H7 (cell line): Measurements from ENCODE around the gene LRRN1. TPM values are rescaled to one million over a fixed set of nuclear protein-coding genes. Genes with fewer than 3 reads are reported as not detected.
"Not testable (repeated sequence)": the region's sequence is repeated elsewhere in the genome, so short reads cannot be mapped to it uniquely, and the experiment has no call there.

Experiments used
- DNase-seq: peaks from one replicate; pipeline ENCODE4 v3.0.0; 2012
- H3K27me3 ChIP-seq: 2 replicates; pipeline ENCODE4 v1.6.0; 2011; ENCODE audit warnings: mild to moderate bottlenecking, low read length; ENCODE audit not compliant: control insufficient read depth, insufficient read depth
- H3K36me3 ChIP-seq: replicated peaks from 2 replicates; pipeline ENCODE4 v1.5.1; 2011; ENCODE audit warnings: low read length; ENCODE audit not compliant: control insufficient read depth, insufficient read depth
- H3K4me3 ChIP-seq: 2 replicates; pipeline ENCODE4 v1.5.1; 2011; ENCODE audit warnings: low read depth, mild to moderate bottlenecking, control low read depth, low read length, moderate library complexity; ENCODE audit not compliant: insufficient read depth
- total RNA-seq: library from RNA; depleted of rRNA; stranded (reverse); fragments of >200 nt; shearing (Covaris generic); gene quantifications from 2 replicates; pipeline ENCODE4 v1.2.3, GENCODE V29; 2014

Gene LRRN1
- total RNA-seq, 1 experiment from 2014 or later: 22.6 TPM

DNA sequence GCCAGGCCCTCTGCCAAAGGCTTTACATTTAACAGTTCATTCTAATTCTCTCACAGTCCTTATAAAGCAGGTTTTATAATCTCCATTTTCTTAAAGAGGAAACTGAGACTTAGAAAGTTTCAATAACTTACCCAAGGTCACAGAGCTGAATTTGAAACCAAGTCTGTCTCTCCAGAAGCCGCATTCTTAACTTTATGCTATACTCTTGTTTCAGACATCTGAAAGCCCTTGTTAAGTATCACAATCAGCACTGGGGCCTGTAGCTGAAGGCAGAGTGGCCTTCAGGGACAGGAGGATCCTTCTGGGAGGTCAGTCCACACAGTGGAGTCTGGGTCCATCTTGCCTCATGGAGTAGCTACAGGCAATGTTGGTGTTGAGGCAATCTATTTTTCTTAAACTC is 27.9 kb downstream of the LRRN1 start:
- no peaks in the 10 kb centered on the region for H3K27me3 ChIP-seq
- peaks cover 6% of the 10 kb centered on the region for H3K36me3 ChIP-seq
- H3K4me3 ChIP-seq: no peak overlapping the region
- DNase-seq: no peak

DNA sequence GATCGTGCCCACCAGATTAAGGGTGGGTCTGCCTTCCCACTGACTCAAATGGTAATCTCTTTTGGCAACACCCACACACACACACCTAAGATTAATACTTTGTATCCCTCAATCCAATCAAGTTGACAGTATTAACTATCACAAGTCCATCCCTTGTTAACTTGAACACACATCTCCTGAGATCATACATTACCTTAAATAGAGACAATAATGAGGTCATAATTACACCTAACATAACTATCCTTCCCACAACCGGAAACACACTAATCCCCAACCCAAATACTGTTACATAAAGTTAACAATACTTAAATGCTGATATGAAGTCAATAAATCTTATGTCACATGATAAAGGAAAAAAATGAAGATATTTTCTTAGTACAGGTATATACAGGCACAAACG is 29.2 kb downstream of the LRRN1 start:
- H3K36me3 ChIP-seq, H3K4me3 ChIP-seq, DNase-seq, H3K27me3 ChIP-seq: not testable (repeated sequence)

DNA sequence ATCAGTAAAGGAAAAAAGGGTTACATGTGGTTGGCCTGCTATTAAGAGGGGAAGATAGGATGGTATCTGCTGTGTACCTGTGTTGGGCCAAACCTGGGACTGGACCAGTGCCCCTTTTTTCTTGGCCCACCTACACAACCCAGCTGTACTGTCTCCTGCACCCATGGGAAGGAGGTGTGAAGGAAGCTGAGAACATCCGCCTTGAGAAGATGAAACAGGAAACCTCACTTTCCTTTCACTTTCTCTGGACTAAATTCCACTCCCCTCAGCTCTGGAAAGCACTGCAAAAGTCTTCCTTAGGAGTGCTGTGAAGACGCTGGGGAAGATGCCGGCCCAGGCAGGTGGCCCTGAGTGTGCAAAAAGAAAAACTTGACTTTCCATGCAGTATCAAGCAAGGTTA is 37.6 kb downstream of the LRRN1 start:
- no peak for DNase-seq
- Histone ChIP-seq H3K4me3 (no peak overlapping the region), H3K36me3 (peaks cover 2% of the 10 kb centered on the region), H3K27me3 (no peaks in the 10 kb centered on the region)

DNA sequence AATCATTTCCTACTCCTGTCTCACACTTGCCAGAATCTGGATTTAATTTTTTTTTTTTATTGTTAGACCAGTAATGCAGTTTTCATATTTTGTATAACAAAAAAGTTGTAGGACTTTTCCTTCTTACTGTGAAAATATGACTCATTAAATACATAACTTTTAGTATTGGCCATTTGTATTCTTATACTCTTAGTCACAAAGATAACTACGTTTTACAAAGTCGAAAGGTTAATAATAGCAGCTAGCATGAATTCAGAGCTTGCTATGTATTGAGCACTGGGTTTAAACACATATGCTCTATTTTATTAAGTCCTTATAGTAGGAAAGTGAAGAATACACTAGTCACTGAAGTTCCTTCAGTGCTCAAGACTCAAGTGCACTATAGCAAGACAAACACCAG is 43.1 kb downstream of the LRRN1 start:
- Histone ChIP-seq H3K36me3 (peaks cover 16% of the 10 kb centered on the region), H3K27me3 (no peaks in the 10 kb centered on the region), H3K4me3 (no peak overlapping the region)
- DNase-seq: no peak

DNA sequence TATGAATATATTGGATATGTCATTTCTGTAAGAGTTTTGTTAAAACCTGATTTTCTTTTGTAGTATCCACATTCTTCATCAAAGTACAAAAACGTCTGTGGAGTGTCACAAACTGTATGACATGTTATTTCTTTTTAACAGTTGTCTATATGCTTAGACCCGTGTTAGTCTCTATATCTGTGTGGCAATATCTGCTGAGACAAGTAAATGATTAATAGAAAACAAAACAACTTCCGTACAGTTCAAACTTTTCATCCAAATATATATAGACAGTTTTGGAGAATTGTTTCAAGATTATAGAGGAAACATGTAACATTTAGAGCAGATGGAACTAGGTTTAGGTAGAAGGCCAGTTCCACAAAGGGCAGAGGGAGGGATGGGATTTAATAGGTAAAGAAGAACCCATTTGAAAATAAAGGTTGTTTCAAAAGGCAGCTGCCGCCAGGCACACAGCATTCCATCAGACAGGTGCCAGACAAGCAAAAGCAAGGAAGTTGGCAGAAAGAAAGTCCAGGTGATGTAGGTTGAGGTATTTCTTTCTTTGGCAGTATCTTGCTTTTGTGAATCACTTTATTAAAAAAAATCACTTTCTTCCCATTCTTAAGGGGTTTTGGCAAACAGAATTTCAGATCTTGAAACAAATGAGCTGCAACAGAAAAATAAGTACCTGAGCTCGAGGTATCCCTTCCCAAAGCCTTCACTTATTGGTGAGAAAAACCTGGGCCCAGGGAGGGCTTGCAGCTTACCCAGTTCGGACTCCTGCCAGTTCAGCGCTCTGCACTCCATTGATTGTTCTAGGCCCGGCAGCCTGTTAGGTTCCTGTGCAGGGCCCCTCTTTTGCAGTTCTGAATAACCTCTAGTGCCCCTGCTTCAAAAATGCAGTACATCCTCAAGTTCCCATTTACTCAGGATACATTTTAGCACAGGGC is 49.0 kb downstream of the LRRN1 start:
- Histone ChIP-seq H3K36me3 (peaks cover 16% of the 10 kb centered on the region), H3K27me3 (no peaks in the 10 kb centered on the region), H3K4me3 (no peak overlapping the region)
- no peak for DNase-seq

DNA sequence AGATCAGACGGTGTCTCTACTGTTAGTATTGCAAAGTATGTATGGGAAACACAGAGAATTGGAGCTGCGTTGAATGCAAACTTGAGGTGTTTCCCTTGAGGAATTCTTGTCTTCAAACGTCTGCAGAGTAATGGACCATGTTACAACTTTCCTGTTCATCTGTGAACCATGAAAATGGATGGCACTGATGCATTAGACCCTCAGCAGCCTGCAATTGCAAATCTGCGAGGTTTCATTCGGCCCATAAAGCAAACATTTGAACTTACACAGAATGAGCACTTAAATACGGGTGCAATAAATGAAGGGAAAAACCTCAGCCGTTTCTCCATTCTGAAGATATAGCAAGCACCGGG is 49.7 kb downstream of the LRRN1 start:
- Histone ChIP-seq H3K27me3 (no peaks in the 10 kb centered on the region), H3K36me3 (peaks cover 16% of the 10 kb centered on the region), H3K4me3 (no peak overlapping the region)
- DNase-seq: no peak

DNA sequence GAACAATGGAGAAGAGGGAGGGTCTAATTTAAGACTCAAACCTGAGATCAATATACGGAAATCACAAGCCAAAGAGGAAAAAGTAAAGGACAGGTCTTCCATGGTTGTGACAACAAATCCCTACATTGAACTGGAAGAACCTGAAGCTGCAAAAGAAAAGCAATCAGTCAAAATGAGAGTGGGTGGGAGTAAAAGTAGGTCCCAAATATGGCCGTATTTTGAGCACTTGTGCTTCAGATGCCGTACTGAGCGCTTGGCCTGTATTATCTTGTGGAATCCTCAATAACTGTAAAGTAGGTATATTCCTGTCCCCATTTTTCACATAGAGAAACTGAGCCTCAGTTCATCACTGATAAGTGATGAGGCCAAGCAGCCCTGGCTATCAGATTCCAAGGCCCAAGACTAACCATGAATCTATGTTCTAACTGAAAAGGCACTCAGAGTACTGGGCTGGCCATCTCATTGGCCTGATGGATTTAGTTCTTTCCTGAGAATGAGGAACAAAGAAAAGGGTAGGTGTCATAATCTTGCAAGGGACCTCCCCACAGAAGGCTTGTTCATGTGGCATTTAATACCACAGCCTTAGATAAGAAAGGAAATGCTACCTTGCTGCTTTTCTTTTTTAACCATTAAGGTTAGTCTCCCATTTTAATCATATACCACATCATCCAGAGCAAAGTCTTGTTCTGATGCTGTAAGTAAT is 52.5 kb downstream of the LRRN1 start:
- Histone ChIP-seq H3K27me3 (no peaks in the 10 kb centered on the region), H3K4me3 (no peak overlapping the region), H3K36me3 (no peaks in the 10 kb centered on the region; the same call in 1 of the 2 replicates)
- no peak for DNase-seq

DNA sequence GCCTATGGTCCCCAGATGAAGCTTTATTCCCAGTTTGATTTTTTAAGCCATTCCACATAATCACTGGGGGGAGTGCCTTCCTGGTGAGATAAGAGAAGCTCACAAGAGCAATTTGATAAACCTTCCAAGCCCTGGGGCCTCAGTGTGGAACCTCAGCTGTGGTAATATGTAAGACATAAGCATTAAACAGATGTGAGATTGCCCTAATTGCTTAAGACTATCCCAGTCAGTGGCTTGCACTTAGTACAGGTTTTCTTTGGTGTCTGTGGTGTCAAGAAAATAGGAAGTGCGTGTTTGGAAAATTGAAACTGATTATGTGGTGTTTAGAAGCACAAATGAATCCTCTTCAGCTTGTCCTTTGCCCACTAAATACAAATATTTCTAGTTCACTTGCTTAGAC is 54.3 kb downstream of the LRRN1 start:
- H3K4me3 ChIP-seq: no peak overlapping the region

DNA sequence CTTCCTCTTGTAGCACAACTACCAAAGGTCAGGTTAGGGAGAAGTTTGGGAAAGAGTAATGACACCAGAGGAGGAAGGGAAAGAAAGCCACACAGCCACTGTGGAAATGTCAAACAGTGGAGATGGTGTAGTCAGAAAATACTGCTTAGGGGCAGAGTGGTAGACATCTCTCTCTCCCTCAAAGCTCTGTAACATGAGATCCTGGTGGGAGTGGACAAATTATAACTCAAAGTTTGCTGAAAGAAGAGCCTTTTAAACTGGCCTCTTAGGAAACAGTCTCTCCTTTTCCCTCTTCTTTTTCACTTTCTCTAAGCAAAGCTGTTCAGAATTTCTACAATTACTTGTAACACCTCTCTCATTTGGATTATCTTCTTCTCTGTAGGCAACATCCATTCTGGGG is 55.8 kb downstream of the LRRN1 start:
- no peaks in the 10 kb centered on the region; the same call in 1 of the 2 replicates for H3K36me3 ChIP-seq
- no peak for DNase-seq
- no peak overlapping the region for H3K4me3 ChIP-seq
- H3K27me3 ChIP-seq: no peaks in the 10 kb centered on the region

More for the DNA sequence above, 54.3 kb downstream of the LRRN1 start:
- no peaks in the 10 kb centered on the region for H3K27me3 ChIP-seq
- H3K36me3 ChIP-seq: no peaks in the 10 kb centered on the region; the same call in 1 of the 2 replicates
- no peak for DNase-seq

DNA sequence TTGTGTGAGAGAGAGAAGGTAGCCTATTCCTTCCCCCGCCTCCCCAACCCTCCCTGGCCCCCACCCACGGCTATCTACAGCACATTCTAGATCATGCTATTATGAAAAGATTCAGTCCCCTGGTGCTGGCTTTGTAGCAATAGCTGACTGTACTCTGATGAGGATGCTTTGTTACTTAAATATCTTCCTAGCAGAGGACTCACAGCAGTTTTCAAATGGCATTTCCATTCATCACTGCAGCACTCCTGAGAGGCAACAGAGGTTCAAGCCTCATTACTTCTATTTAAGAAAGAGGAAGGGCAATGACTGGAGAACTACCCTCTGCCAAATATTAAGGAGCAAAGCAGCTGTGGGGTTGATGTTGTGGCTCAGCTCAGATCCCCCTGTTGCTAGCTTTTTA is 61.0 kb downstream of the LRRN1 start:
- Histone ChIP-seq H3K36me3 (no peaks in the 10 kb centered on the region), H3K4me3 (no peak overlapping the region), H3K27me3 (no peaks in the 10 kb centered on the region)
- DNase-seq: no peak

DNA sequence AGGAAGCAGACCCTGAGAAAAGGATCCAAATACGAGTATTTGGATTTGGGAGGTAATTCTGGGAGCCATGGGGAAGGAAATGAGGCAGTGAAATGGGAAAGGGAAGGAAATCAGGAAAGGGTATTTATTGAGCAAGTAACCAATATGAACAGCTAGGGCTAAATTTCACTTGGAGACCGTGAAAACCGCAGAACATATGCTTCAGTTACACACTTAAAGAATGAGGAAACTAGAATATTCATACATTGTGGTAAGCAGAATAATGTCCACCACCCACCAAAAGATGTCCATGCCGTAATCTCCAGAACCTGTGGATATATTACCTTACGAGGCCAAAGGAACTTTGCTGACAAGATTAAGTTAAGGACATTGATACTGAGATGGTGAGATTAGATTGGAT is 63.3 kb downstream of the LRRN1 start:
- Histone ChIP-seq H3K4me3 (no peak overlapping the region), H3K36me3 (no peaks in the 10 kb centered on the region), H3K27me3 (no peaks in the 10 kb centered on the region)
- DNase-seq: no peak

DNA sequence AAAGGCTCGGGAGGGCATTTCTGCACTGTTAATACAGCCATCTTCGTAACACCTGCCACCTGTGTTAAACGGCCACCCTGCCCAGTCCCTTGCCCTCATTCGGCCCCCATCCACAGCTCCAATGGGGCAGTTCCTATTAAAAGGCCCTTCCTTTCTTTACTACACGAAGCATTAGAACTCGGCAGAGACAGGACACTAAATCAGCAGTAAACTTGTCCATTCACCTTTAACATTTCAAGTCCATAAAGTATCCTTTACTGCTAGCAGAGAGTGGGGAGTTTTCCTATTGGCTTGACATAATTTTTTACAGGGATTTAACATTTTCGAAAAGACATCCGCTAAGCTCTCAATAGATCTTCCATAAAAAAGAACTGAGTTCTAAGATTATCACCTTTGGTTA is 76.3 kb downstream of the LRRN1 start:
- no peaks in the 10 kb centered on the region for H3K27me3 ChIP-seq
- no peak overlapping the region for H3K4me3 ChIP-seq
- no peaks in the 10 kb centered on the region for H3K36me3 ChIP-seq
- no peak for DNase-seq

DNA sequence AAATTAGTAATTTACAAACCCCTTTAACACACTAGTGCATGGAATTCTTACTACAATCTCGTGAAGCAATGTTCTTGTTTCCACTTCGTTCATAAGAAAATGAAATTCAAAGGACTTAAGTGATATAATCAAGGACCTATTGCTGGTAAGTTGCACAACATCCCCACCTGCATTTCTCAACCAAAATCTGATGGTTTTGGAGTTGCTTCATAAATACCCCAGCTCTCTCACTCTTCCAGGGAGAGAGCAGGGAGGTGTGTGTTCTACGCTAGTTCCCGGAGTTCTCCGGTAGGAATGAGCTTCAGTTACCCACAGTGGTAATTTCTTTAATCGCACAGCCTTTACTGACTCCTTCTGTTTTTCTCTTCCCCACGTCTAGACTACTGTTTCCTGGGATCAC is 81.8 kb downstream of the LRRN1 start:
- DNase-seq: no peak

DNA sequence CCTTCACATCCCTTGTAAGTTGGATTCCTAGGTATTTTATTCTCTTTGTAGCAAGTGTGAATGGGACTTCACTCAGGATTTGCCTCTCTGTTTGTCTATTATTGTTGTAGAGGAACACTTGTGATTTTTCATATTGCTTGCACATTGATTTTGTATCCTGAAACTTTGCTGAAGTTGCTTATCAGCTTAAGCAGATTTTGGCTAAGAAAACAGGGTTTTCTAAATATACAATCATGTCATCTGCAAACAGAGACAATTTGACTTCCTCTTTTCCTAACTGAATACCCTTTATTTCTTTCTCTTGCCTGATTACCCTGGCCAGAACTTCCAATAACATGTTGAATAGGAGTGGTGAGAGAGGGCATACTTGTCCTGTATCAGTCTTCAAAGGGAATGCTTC is 88.1 kb downstream of the LRRN1 start:
- not testable (repeated sequence) for DNase-seq, H3K36me3 ChIP-seq, H3K27me3 ChIP-seq, H3K4me3 ChIP-seq

More for the DNA sequence above, 81.8 kb downstream of the LRRN1 start:
- H3K4me3 ChIP-seq: no peak overlapping the region
- H3K36me3 ChIP-seq: no peaks in the 10 kb centered on the region
- H3K27me3 ChIP-seq: no peaks in the 10 kb centered on the region

DNA sequence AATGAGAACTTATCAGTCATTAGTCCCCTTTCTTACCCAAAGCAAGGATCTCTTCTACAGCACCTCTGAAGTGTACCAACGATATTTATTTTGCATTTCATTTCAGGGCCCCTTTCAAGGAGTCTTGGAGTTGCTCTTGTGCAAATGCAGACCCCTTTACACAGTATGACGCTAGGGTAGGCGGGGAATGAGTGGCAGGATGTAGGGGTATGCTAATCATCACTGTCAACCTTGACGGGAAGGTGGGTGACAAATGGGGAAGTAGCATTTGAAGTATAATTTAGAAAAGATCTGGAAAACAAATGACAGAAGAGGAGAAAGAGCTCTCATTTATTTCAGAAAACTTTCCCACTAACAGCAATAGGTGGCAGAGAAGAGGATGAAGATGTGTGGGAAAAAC is 94.4 kb downstream of the LRRN1 start:
- Histone ChIP-seq H3K4me3 (no peak overlapping the region), H3K27me3 (no peaks in the 10 kb centered on the region), H3K36me3 (no peaks in the 10 kb centered on the region)
- DNase-seq: no peak
